ENCODE data around the gene ARL5C.

DNA sequence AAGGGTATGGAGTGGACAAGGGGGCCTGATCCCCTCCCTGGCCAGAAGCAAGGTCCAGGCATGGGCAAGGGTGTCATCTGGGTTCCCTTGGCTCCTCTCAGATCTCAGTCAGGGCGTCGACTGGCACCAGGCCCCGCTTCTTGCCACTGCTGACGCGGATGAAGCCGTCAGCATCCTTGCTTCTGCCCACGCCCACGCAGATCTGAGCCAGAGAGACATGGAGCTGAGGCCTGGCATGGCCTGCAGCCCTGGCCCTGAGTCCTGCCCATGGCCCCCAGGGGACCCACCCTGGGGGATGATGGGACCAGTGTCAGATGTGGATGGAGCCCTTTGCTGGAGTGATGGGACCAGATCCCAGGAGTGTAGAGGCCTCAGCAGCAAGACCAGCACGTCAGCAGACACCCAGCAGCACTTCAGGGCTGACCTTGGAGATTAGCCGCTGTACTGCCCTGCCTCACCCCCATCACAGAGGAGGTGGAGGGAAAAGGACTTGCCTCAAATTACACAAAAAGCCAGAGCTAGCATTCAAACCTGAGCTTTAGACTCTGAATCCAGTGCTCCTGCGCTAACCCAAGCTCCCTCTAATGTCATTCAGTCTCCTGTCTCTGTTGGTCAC, 46.3 kb upstream of the ARL5C start:
- TF ChIP-seq PPARA (CRISPR knock-in tag; IDR thresholded peaks at IDR 0.05; ENCODE audit: borderline replicate concordance) (no peak), RARB (CRISPR knock-in tag; IDR thresholded peaks at IDR 0.05) (no peak), ISL1 (CRISPR knock-in tag; IDR thresholded peaks at IDR 0.05) (no peak), ZNF565 (CRISPR knock-in tag; conservative IDR thresholded peaks at IDR 0.05; ENCODE audit: low read depth) (no peak), ZFP3 (CRISPR knock-in tag; IDR thresholded peaks at IDR 0.05) (no peak), BACH2 (CRISPR knock-in tag; IDR thresholded peaks at IDR 0.05; ENCODE audit: borderline replicate concordance) (no peak), POU6F1 (CRISPR knock-in tag; IDR thresholded peaks at IDR 0.05; ENCODE audit: borderline replicate concordance, low read depth) (no peak), ESRRG (CRISPR knock-in tag; IDR thresholded peaks at IDR 0.05) (no peak), SNAI2 (CRISPR knock-in tag; IDR thresholded peaks at IDR 0.05) (no peak)
- TF ChIP-seq, protein P1, sequence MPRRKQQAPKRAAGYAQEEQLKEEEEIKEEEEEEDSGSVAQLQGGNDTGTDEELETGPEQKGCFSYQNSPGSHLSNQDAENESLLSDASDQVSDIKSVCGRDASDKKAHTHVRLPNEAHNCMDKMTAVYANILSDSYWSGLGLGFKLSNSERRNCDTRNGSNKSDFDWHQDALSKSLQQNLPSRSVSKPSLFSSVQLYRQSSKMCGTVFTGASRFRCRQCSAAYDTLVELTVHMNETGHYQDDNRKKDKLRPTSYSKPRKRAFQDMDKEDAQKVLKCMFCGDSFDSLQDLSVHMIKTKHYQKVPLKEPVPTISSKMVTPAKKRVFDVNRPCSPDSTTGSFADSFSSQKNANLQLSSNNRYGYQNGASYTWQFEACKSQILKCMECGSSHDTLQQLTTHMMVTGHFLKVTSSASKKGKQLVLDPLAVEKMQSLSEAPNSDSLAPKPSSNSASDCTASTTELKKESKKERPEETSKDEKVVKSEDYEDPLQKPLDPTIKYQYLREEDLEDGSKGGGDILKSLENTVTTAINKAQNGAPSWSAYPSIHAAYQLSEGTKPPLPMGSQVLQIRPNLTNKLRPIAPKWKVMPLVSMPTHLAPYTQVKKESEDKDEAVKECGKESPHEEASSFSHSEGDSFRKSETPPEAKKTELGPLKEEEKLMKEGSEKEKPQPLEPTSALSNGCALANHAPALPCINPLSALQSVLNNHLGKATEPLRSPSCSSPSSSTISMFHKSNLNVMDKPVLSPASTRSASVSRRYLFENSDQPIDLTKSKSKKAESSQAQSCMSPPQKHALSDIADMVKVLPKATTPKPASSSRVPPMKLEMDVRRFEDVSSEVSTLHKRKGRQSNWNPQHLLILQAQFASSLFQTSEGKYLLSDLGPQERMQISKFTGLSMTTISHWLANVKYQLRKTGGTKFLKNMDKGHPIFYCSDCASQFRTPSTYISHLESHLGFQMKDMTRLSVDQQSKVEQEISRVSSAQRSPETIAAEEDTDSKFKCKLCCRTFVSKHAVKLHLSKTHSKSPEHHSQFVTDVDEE (CRISPR knock-in tag; IDR thresholded peaks at IDR 0.05), result no peak
- TF ChIP-seq, protein P2, sequence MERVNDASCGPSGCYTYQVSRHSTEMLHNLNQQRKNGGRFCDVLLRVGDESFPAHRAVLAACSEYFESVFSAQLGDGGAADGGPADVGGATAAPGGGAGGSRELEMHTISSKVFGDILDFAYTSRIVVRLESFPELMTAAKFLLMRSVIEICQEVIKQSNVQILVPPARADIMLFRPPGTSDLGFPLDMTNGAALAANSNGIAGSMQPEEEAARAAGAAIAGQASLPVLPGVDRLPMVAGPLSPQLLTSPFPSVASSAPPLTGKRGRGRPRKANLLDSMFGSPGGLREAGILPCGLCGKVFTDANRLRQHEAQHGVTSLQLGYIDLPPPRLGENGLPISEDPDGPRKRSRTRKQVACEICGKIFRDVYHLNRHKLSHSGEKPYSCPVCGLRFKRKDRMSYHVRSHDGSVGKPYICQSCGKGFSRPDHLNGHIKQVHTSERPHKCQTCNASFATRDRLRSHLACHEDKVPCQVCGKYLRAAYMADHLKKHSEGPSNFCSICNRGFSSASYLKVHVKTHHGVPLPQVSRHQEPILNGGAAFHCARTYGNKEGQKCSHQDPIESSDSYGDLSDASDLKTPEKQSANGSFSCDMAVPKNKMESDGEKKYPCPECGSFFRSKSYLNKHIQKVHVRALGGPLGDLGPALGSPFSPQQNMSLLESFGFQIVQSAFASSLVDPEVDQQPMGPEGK (CRISPR knock-in tag; IDR thresholded peaks at IDR 0.05; ENCODE audit: borderline replicate concordance), result no peak
